PC-3 (cell line): Measurements from ENCODE around the gene DGKH. TPM values are rescaled to one million over a fixed set of nuclear protein-coding genes. Genes with fewer than 3 reads are reported as not detected.

Experiments used
- ATAC-seq: fragments of 200-7000 bp; cut with Tn5 transposase; 2 replicates; pipeline ENCODE4 v1.9.1; 2020; ENCODE audit warnings: mild to moderate bottlenecking, moderate library complexity
- BruUV-seq: library from RNA; stranded (reverse); fragments of 400-500 nt; replicated peaks from 2 replicates; lab custom pipeline; 2021; lab: Mats Ljungman, UMichigan
- CTCF ChIA-PET: fragments of 300-600 bp; sonication (Branson Sonifier 250); formaldehyde crosslinking; loops from one replicate; lab custom pipeline; 2022; ENCODE audit warnings: antibody characterized with exemption; lab: Charles Lee
- POLR2A ChIA-PET: fragments of 300-600 bp; sonication (Branson Sonifier 250); formaldehyde crosslinking; loops from one replicate; lab custom pipeline; 2022; ENCODE audit warnings: antibody characterized with exemption; ENCODE audit not compliant: unreplicated experiment; lab: Charles Lee
- DNase-seq: peaks from one replicate; pipeline ENCODE4 v3.0.0-alpha.2; 2015
- H2AFZ ChIP-seq: fragments of 300-600 bp; sonication (generic); 2 replicates; pipeline ENCODE4 v1.6.0; 2016; ENCODE audit warnings: antibody characterized with exemption, low read length
- H3F3A ChIP-seq: fragments of 300-600 bp; sonication (generic); one replicate; pipeline ENCODE4 v1.6.0; 2017; ENCODE audit warnings: antibody characterized with exemption, low read length, control low read depth, mild to moderate bottlenecking; ENCODE audit not compliant: unreplicated experiment
- H3K27ac ChIP-seq: fragments of 300-600 bp; sonication (generic); 2 replicates; pipeline ENCODE4 v1.5.1; 2016; ENCODE audit warnings: mild to moderate bottlenecking, low read length
- H3K27me3 ChIP-seq: fragments of 300-600 bp; sonication (generic); 2 replicates; pipeline ENCODE4 v1.6.1; 2016; ENCODE audit warnings: low read length, mixed read lengths
- H3K36me3 ChIP-seq: fragments of 300-600 bp; sonication (generic); 2 replicates; pipeline ENCODE4 v1.6.1; 2016; ENCODE audit warnings: low read depth, mixed run types, low read length, mixed read lengths
- H3K4me1 ChIP-seq: fragments of 300-600 bp; sonication (generic); 2 replicates; pipeline ENCODE4 v1.5.1; 2016; ENCODE audit warnings: low read length; ENCODE audit not compliant: insufficient read depth
- H3K4me2 ChIP-seq: fragments of 300-600 bp; sonication (generic); 2 replicates; pipeline ENCODE4 v1.6.0; 2016; ENCODE audit warnings: low read length
- H3K4me3 ChIP-seq: fragments of 300-600 bp; sonication (generic); 2 replicates; pipeline ENCODE4 v1.5.1; 2016; ENCODE audit warnings: mild to moderate bottlenecking, low read length, mixed read lengths
- H3K79me2 ChIP-seq: fragments of 300-600 bp; sonication (generic); 2 replicates; pipeline ENCODE4 v1.6.1; 2017; ENCODE audit warnings: low read length, mixed read lengths
- H3K9ac ChIP-seq: fragments of 300-600 bp; sonication (generic); 2 replicates; pipeline ENCODE4 v1.6.0; 2016; ENCODE audit warnings: mild to moderate bottlenecking, low read length
- H3K9me2 ChIP-seq: fragments of 300-600 bp; sonication (generic); replicated peaks from 2 replicates; pipeline ENCODE4 v1.6.1; 2016; ENCODE audit warnings: mixed run types, low read length, mixed read lengths
- H3K9me3 ChIP-seq: fragments of 300-600 bp; sonication (generic); 2 replicates; pipeline ENCODE4 v1.6.1; 2016; ENCODE audit warnings: low read length, mixed read lengths
- H4K20me1 ChIP-seq: fragments of 300-600 bp; sonication (generic); 2 replicates; pipeline ENCODE4 v1.6.1; 2016; ENCODE audit warnings: low read length, mixed read lengths
- CTCF ChIP-seq: fragments of 300-600 bp; sonication (generic); conservative IDR thresholded peaks from 2 replicates; pipeline ENCODE4 v1.5.1; 2017; ENCODE audit warnings: antibody characterized with exemption, low read depth, mild to moderate bottlenecking, low read length
- EZH2 ChIP-seq: fragments of 300-600 bp; sonication (generic); IDR thresholded peaks from one replicate; pipeline ENCODE4 v1.6.1; 2017; ENCODE audit warnings: antibody characterized with exemption, mild to moderate bottlenecking, low read length; ENCODE audit not compliant: unreplicated experiment
- EZH2phosphoT487 ChIP-seq: fragments of 300-600 bp; sonication (generic); IDR thresholded peaks from 2 replicates; pipeline ENCODE4 v1.6.1; 2018; ENCODE audit warnings: mild to moderate bottlenecking, antibody characterized with exemption, low read length, borderline replicate concordance
- intact Hi-C: fragments of 100-400 bp; cut with micrococcal nuclease; formaldehyde crosslinking; loops from 2 replicates; pipeline ENCODE4 v1.9.0; 2023
- total RNA-seq: library from RNA; depleted of rRNA; stranded (reverse); fragments of >200 nt; gene quantifications from 2 replicates; pipeline ENCODE4 v1.2.3, GENCODE V29; 2014

The DGKH gene
- total RNA-seq, 1 experiment from 2014 or later, result 5.9 TPM

GRCh38 chr13:42071672-42072419, 23.4 kb downstream of the DGKH start:
- Histone ChIP-seq H2AFZ (no peak overlapping the region), H3K27me3 (no peaks in the 10 kb centered on the region), H3F3A (no peaks in the 10 kb centered on the region), H3K79me2 (no peaks in the 10 kb centered on the region), H3K9ac (no peak overlapping the region), H3K4me3 (no peak overlapping the region), H3K9me2 (no peaks in the 10 kb centered on the region), H3K36me3 (no peaks in the 10 kb centered on the region), H4K20me1 (no peaks in the 10 kb centered on the region), H3K4me1 (no peaks in the 10 kb centered on the region), H3K27ac (no peak overlapping the region), H3K9me3 (no peaks in the 10 kb centered on the region), H3K4me2 (no peak overlapping the region)
- BruUV-seq, result no TSS peak
- ATAC-seq (no peak), DNase-seq (no peak)
- CTCF ChIA-PET, result no interaction called here
- TF ChIP-seq EZH2 (no peak), EZH2phosphoT487 (no peak)
- POLR2A ChIA-PET, result no interaction called here
- intact Hi-C loops, result no loop called here

- POLR2A ChIA-PET, result no interaction called here
Measured at GRCh38 chr13:42073683-42074082, 25.2 kb downstream of the DGKH start.

GRCh38 chr13:42075517-42075916, 27.1 kb downstream of the DGKH start:
- Histone ChIP-seq H3K9me3 (no peaks in the 10 kb centered on the region), H3K79me2 (no peaks in the 10 kb centered on the region), H3K9me2 (no peaks in the 10 kb centered on the region), H3K4me2 (no peak overlapping the region), H4K20me1 (no peaks in the 10 kb centered on the region), H3K27ac (no peak overlapping the region), H3K4me3 (no peak overlapping the region), H3K27me3 (no peaks in the 10 kb centered on the region), H2AFZ (no peak overlapping the region), H3F3A (no peaks in the 10 kb centered on the region), H3K36me3 (no peaks in the 10 kb centered on the region), H3K4me1 (no peaks in the 10 kb centered on the region), H3K9ac (no peak overlapping the region)
- DNase-seq, result no peak
- BruUV-seq, result no TSS peak
- TF ChIP-seq EZH2phosphoT487 (no peak), EZH2 (no peak), CTCF (no peak)
- ChIA-PET POLR2A (no interaction called here), CTCF (no interaction called here)
- ATAC-seq, result no peak
- intact Hi-C loops, result no loop called here

More at GRCh38 chr13:42073683-42074082, 25.2 kb downstream of the DGKH start:
- no peaks in the 10 kb centered on the region for H3K27me3 ChIP-seq
- H3K9ac ChIP-seq, result no peak overlapping the region
- no TSS peak for BruUV-seq
- DNase-seq (no peak), ATAC-seq (no peak)
- no peak overlapping the region for H3K4me3 ChIP-seq
- no peaks in the 10 kb centered on the region for H3K79me2 ChIP-seq
- intact Hi-C loops, result no loop called here
- no peaks in the 10 kb centered on the region for H3K9me3 ChIP-seq
- H4K20me1 ChIP-seq, result no peaks in the 10 kb centered on the region
- no peaks in the 10 kb centered on the region for H3F3A ChIP-seq
- no peak overlapping the region for H2AFZ ChIP-seq
- H3K4me2 ChIP-seq, result no peak overlapping the region
- no peaks in the 10 kb centered on the region for H3K4me1 ChIP-seq
- no peaks in the 10 kb centered on the region for H3K36me3 ChIP-seq
- CTCF ChIA-PET, result interaction anchor here (0.6 kb wide), 1 partner anchor 32 kb away, joined by 3 read pairs; no protein-coding TSS in a partner anchor
- no peaks in the 10 kb centered on the region for H3K9me2 ChIP-seq
- no peak overlapping the region for H3K27ac ChIP-seq
- TF ChIP-seq EZH2phosphoT487 (no peak), EZH2 (no peak), CTCF (no peak)
